ENCODE measurements around the gene KRTAP21-3. TPM values are rescaled to one million over a fixed set of nuclear protein-coding genes. Genes with fewer than 3 reads are reported as not detected.

Gene KRTAP21-3
- total RNA-seq, 2 experiments from 2014 or later: not detected

- no peaks in the 10 kb centered on the region for H3K4me1 ChIP-seq (ENCODE audit: insufficient read depth, low read length, poor library complexity, severe bottlenecking)
- no TSS peak for BruUV-seq (replicated peaks)
- no peak for DNase-seq (ENCODE audit: low spot score)
- H4K20me1 ChIP-seq (ENCODE audit: insufficient read depth, low read length): no peaks in the 10 kb centered on the region
- no peak overlapping the region for H3K4me3 ChIP-seq (ENCODE audit: low read depth, low read length, poor library complexity, severe bottlenecking)
- H3K9me3 ChIP-seq (ENCODE audit: low read length): no peaks in the 10 kb centered on the region; the same call in 1 of the 2 replicates
- no peak overlapping the region for H3K4me2 ChIP-seq (ENCODE audit: low read length)
- TF ChIP-seq EZH2phosphoT487 (IDR thresholded peaks at IDR 0.05; ENCODE audit: borderline replicate concordance, low read depth, low read length): no peak
- TF ChIP-seq CTCF (conservative IDR thresholded peaks at IDR 0.05; ENCODE audit: low read length): no peak
- H3K79me2 ChIP-seq (ENCODE audit: insufficient read depth, low read depth, low read length): no peaks in the 10 kb centered on the region
- H3K9me2 ChIP-seq (ENCODE audit: insufficient read depth, low read length): no peaks in the 10 kb centered on the region
- intact Hi-C loops (cut with micrococcal nuclease; ENCODE audit: unreplicated experiment): no loop called here
- no peak overlapping the region for H3K27ac ChIP-seq (ENCODE audit: low read depth, low read length, poor library complexity, severe bottlenecking)
- H3K36me3 ChIP-seq (ENCODE audit: insufficient read depth, low read length): no peaks in the 10 kb centered on the region
- ChIA-PET CTCF (ENCODE audit: unreplicated experiment) (no interaction called here), POLR2A (interaction anchor here (0.6 kb wide), 1 partner anchor 1476 kb away, joined by 3 read pairs; no protein-coding TSS in a partner anchor)
- H2AFZ ChIP-seq (ENCODE audit: low read length): no peak overlapping the region
Observed at GRCh38 chr21:30726726-30727125, 8.1 kb upstream of the KRTAP21-3 start.

- Histone ChIP-seq H3K9me2 (ENCODE audit: insufficient read depth, low read length) (no peaks in the 10 kb centered on the region), H4K20me1 (ENCODE audit: insufficient read depth, low read length) (no peaks in the 10 kb centered on the region), H3K79me2 (ENCODE audit: insufficient read depth, low read depth, low read length) (no peaks in the 10 kb centered on the region), H3K9me3 (ENCODE audit: low read length) (no peaks in the 10 kb centered on the region; the same call in 1 of the 2 replicates), H3K4me2 (ENCODE audit: low read length) (no peak overlapping the region), H3K27ac (ENCODE audit: low read depth, low read length, poor library complexity, severe bottlenecking) (no peak overlapping the region), H3K4me1 (ENCODE audit: insufficient read depth, low read length, poor library complexity, severe bottlenecking) (no peaks in the 10 kb centered on the region), H3K36me3 (ENCODE audit: insufficient read depth, low read length) (no peaks in the 10 kb centered on the region), H3K4me3 (ENCODE audit: low read depth, low read length, poor library complexity, severe bottlenecking) (no peak overlapping the region), H2AFZ (ENCODE audit: low read length) (no peak overlapping the region)
- POLR2A ChIA-PET: no interaction called here
- intact Hi-C loops (cut with micrococcal nuclease; ENCODE audit: unreplicated experiment): no loop called here
- BruUV-seq (replicated peaks): no TSS peak
- CTCF ChIA-PET (ENCODE audit: unreplicated experiment): no interaction called here
- DNase-seq (ENCODE audit: low spot score): no peak
- TF ChIP-seq EZH2phosphoT487 (IDR thresholded peaks at IDR 0.05; ENCODE audit: borderline replicate concordance, low read depth, low read length): no peak
- TF ChIP-seq CTCF (conservative IDR thresholded peaks at IDR 0.05; ENCODE audit: low read length): no peak
Observed at GRCh38 chr21:30719401-30719800, 824 bp upstream of the KRTAP21-3 start.

- ChIA-PET POLR2A (no interaction called here), CTCF (ENCODE audit: unreplicated experiment) (no interaction called here)
- no peaks in the 10 kb centered on the region for H4K20me1 ChIP-seq (ENCODE audit: insufficient read depth, low read length)
- no peak overlapping the region for H3K4me3 ChIP-seq (ENCODE audit: low read depth, low read length, poor library complexity, severe bottlenecking)
- intact Hi-C loops (cut with micrococcal nuclease; ENCODE audit: unreplicated experiment): no loop called here
- no peak for TF ChIP-seq CTCF (conservative IDR thresholded peaks at IDR 0.05; ENCODE audit: low read length)
- no peak for TF ChIP-seq EZH2phosphoT487 (IDR thresholded peaks at IDR 0.05; ENCODE audit: borderline replicate concordance, low read depth, low read length)
- H3K4me2 ChIP-seq (ENCODE audit: low read length): no peak overlapping the region
- BruUV-seq (replicated peaks): no TSS peak
- no peak overlapping the region for H3K27ac ChIP-seq (ENCODE audit: low read depth, low read length, poor library complexity, severe bottlenecking)
- H3K9me2 ChIP-seq (ENCODE audit: insufficient read depth, low read length): no peaks in the 10 kb centered on the region
- H3K36me3 ChIP-seq (ENCODE audit: insufficient read depth, low read length): no peaks in the 10 kb centered on the region
- no peak overlapping the region for H2AFZ ChIP-seq (ENCODE audit: low read length)
- no peak for DNase-seq (ENCODE audit: low spot score)
- 0 out of 2 replicates have a peak, but pooled peaks cover 4% of the 10 kb centered on the region for H3K9me3 ChIP-seq (ENCODE audit: low read length)
- no peaks in the 10 kb centered on the region for H3K79me2 ChIP-seq (ENCODE audit: insufficient read depth, low read depth, low read length)
- no peaks in the 10 kb centered on the region for H3K4me1 ChIP-seq (ENCODE audit: insufficient read depth, low read length, poor library complexity, severe bottlenecking)
Observed at GRCh38 chr21:30717105-30717504, 1.5 kb downstream of the KRTAP21-3 start.
